SK-N-MC (cell line): ENCODE measurements around the gene NCSTN.

Experiments used
- EZH2 ChIP-seq: fragments of 200-600 bp; sonication (generic); IDR thresholded peaks from one replicate; pipeline ENCODE4 v1.6.1; 2017; ENCODE audit warnings: antibody characterized with exemption
- FOXP2 ChIP-seq: optimal IDR thresholded peaks from 2 replicates; pipeline ENCODE3; 2011; ENCODE audit warnings: mild to moderate bottlenecking, moderate library complexity; ENCODE audit not compliant: insufficient read depth; ENCODE audit errors: extremely low read length, control extremely low read depth
- POLR2AphosphoS5 ChIP-seq: IDR thresholded peaks from 2 replicates; pipeline ENCODE4 v1.6.1; 2012; ENCODE audit warnings: mild to moderate bottlenecking, low read depth, low read length, borderline replicate concordance

DNA sequence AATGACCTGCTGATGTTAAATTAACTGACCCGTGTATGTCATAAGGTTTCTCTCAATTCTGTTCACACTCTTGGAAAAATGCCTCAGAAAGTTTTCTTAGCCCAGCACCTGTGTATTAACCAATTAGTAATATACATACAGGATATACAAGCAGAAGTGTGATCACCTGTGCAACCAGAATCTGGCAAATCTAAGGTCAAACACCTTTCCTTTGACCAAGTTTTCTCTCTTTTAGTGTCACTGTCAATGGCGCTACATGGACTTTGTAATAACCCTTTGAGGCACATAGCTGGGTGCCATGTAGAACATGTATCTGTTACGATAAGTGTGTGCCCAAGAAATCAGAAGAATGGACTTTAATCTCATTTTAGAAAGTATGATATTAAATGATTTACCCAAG is 1.1 kb downstream of the NCSTN start:
- TF ChIP-seq POLR2AphosphoS5, result no peak
- no peak for TF ChIP-seq EZH2
- TF ChIP-seq FOXP2, result no peak
